ENCODE data around the gene ECHDC3.

DNA sequence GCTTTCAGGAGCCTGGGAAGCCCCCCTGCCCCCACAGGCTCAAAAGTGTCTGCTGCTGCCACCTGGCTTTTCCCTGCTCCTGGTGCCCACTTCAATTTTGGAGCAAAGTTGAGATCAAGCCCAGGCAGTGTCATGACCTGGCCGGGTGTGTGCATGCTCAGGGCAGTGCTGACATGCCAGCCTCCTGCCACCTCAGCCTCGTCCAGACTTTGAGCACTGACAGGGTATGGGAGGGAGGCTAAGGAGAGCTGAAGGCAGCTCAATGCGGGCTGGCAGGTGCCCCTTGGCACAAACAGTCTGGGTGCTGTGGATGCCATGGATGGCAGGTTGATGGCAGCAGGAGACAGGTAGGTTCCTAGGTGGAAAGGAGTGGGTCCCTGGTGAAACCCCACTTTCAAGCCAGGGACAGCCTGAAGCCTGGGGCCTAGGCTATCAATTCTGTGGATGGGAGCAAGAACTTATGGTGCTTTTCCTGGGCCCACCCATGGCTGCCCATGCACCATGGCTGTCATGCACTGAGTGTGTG is 12.3 kb upstream of the ECHDC3 start:
- TF ChIP-seq CTCF (conservative IDR thresholded peaks at IDR 0.05; ENCODE audit: low read length) (no peak), EZH2phosphoT487 (IDR thresholded peaks at IDR 0.05; ENCODE audit: borderline replicate concordance, low read depth, low read length) (no peak)
